GM12801 (cell line): ENCODE measurements around the gene CCNQ.

Experiments used
- TF ChIP-seq, protein P1 (sequence below): IDR thresholded peaks from one replicate; pipeline ENCODE4 v1.5.1; 2011; ENCODE audit warnings: control low read depth; ENCODE audit not compliant: insufficient read length; ENCODE audit errors: extremely low read depth

CCNQ gene

DNA sequence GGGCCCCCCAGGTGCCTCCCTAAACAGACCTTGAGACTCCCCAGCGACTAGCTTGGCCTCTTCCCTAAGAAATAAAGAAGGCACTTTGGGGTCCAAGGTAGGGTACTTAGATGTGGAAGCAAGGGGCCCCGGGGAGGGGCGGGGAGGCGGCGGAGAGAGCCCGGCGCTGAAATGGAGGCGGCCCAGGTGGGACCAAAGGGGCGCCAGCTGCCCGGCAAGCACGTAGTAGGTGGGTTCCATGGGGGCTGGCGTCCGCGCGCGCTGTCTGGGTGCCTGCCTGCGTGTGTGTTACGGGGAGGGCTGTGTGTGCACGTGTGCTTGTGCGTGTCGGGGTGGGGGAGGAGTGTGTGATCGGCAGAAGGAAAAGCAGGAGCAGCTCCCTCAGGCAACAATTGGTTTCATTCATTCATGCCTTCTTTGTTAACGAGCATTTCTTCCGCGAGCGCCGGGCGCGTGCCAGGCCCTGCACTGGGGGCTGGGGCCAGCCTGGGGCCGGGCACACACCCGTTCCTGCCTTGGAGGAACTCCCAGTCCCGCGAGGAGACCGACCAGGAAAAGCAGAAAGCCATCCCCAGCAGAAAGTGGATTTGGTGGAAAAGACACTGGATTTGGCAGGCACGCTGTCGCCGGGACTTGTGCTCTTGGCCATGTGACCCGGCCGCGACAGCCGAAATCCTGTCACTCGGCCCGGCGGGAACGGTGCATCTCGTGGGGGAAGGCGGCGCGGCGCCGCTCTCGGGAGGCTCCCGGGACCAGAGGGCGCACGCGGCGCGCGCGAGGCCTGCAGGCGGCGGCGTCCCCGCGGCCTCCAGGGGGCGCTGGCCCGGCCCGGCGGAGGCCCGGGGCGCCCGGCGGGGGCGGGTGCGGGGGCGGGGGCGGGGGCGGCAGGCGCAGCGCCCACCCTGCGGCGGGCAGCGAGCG lies 44.8 kb upstream of the CCNQ start:
- TF ChIP-seq, protein P1, sequence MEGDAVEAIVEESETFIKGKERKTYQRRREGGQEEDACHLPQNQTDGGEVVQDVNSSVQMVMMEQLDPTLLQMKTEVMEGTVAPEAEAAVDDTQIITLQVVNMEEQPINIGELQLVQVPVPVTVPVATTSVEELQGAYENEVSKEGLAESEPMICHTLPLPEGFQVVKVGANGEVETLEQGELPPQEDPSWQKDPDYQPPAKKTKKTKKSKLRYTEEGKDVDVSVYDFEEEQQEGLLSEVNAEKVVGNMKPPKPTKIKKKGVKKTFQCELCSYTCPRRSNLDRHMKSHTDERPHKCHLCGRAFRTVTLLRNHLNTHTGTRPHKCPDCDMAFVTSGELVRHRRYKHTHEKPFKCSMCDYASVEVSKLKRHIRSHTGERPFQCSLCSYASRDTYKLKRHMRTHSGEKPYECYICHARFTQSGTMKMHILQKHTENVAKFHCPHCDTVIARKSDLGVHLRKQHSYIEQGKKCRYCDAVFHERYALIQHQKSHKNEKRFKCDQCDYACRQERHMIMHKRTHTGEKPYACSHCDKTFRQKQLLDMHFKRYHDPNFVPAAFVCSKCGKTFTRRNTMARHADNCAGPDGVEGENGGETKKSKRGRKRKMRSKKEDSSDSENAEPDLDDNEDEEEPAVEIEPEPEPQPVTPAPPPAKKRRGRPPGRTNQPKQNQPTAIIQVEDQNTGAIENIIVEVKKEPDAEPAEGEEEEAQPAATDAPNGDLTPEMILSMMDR, result no peak

DNA sequence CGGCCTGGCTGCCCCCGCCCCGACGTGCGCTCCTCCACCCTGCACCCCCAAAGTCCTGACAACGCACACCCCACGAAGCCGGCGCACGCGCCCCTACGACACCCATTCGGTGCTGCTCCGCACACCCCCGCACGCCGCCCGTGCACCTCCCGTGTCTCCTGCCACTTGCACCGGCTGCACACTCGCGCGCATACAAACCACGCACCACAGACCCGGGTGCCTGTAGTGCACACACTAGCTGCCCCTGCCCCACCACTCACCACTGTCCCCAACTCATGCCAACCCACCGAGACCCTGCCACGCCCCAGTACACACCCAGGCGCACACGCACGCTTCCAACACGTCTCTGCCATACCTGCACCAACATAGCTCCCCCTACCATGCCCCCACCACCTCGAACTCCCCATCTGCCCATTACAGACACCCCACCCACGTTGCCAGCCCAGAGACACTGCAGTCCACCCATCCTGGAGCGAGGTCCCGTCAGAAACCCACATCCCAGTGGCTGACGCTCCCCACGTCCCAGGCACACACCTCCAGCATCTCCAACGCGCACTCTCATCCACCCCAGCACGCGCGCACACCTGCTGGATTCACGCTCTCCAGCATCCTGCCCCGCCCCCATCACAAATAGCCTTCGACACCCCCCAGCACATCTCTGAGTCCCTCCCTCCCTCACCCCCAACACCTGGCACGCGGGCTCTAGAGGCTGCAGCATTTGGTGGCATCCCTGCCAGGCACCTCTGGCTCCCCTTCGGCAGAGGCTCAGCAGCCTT lies 43.9 kb upstream of the CCNQ start:
- TF ChIP-seq, protein P1, result no peak

DNA sequence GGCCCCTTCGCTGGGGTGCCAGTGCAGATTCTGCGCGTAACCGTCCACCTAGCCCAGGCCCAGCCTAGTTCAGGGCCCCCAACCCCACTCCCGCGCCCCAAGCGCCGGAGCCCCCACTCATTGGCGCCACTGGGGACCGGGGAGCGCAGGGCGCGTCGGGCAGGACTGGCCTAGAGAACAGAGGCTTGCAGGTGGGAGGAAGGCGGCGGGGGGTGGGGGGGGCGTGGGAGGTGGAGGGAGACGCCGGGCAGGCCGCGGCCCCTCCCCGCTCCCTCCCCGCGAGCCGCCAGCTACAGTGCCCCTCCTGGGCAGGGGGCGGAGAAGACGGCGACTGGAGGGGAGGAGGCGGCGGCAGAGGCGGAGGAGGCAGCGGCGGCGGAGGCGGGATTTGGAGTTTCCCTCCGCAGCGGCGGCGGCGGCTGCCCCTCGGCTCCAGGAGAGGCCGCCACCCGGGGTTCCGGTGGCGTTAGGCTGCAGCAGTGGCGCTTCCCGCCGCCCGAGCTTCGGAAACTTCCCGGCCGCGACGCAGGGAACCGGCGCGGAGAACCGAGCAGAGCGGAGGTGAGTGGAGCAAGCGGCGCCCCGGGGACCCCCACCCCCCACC lies 43.2 kb upstream of the CCNQ start:
- TF ChIP-seq, protein P1, result no peak

DNA sequence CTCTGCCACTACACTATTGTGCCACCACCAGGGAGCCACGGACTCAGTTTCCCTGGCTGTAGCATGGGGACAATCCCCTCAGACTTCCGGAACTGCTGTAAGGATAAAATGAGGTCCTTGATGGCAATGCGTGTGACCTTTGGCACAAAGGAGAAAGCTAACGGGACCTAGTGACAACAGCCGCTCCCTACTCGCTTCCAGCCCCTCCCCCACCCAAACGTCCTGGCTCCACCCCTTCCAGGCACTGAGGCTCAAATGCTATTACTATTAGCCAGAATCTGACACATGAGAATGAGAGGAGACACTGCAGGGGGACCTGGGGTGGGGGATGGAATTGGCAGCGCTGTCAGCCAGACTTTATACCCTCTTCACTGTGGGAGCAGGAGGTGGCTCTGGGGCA lies 42.7 kb upstream of the CCNQ start:
- TF ChIP-seq, protein P1, result no peak

DNA sequence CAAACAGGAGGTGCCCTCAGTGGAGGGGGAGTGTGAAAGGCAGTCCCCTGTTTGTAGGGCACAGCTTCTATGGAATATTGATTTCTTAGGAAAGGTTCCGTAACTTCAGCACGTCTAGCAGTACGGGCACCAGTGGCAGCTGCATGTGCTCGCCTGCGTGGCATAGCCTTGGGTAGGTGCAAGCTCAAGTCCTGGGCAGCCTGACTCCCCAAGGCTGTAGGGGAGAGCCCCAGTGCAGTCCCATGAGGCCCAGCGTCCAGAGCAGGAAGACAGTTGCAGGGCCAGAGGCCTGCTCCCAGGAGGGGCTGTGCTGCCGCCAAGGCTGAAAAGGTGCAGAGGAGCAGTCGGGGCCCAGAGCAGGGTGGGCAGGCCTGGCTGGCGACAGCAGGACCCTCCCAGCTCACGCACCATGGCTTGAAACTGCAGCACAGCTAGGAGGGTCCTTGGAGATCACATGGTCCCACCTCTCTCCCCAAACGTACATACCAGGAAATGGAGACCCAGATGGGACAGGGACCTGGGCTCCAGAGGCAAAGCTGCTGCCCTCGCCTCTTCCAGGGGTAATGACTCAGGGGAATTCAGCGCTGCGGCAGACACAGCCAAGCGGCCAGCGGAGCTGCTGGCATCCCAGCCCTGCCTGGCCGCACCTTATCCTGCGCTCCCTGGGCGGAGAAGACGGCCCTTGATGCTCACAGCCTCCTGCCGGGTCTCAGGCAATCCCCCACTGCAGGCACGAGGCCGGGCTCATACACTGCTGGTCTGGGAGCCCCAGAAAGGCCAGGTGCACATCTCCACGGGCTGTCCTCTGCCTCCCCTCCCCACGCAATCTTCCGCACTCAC lies 42.0 kb upstream of the CCNQ start:
- TF ChIP-seq, protein P1, result no peak

- TF ChIP-seq, protein P1, result no peak
These were observed 41.2 kb upstream of the CCNQ start for GRCh38 chrX:153640045-153640686.
